A549 (cell line): Measurements from ENCODE around the gene FRZB. TPM values are rescaled to one million over a fixed set of nuclear protein-coding genes. Genes with fewer than 3 reads are reported as not detected.

ENCODE experiments used
- ATAC-seq, 2 experiments: fragments of 200-7000 bp in 1 of 2; fragments of >200 bp in 1 of 2; cut with Nextera tagmentation in 1 of 2; cut with Tn5 transposase in 1 of 2; 3 replicates each; pipeline versions ENCODE4 v1.8.0 to v1.9.1; 2018 to 2020; ENCODE audit warnings: mild to moderate bottlenecking in 1 of 2, moderate library complexity in 1 of 2
- CTCF ChIA-PET: fragments of 300-600 bp; sonication (Branson Sonifier 250); formaldehyde crosslinking; extraction: SDS; loops from one replicate; lab custom pipeline; 2021; ENCODE audit warnings: antibody characterized with exemption, inconsistent platforms; lab: Yijun Ruan, JAX
- POLR2A ChIA-PET: fragments of 350-600 bp; formaldehyde crosslinking; extraction: SDS; loops from one replicate; lab custom pipeline; 2021; ENCODE audit warnings: antibody characterized with exemption, inconsistent platforms; lab: Yijun Ruan, JAX
- DNase-seq, 2 experiments: peaks; one replicate each; pipeline versions ENCODE4 v3.0.0 to v3.0.0-alpha.2; 2011 to 2016; ENCODE audit warnings: low read depth in 1 of 2, low spot score in 1 of 2
- FAIRE-seq: peaks from 2 replicates; lab custom pipeline; 2011; peaks lifted over from hg19 to GRCh38; lab: Jason Lieb, UNC
- H3K27ac ChIP-seq, 2 experiments: fragments of >200 bp; sonication (Bioruptor Twin); formaldehyde crosslinking; 3 replicates each; pipeline ENCODE4 v1.5.1; 2016 to 2017
- H3K4me1 ChIP-seq: fragments of >200 bp; sonication (Bioruptor Twin); formaldehyde crosslinking; 3 replicates; pipeline ENCODE4 v1.6.1; 2016
- H3K4me2 ChIP-seq: fragments of >200 bp; sonication (Bioruptor Twin); formaldehyde crosslinking; 3 replicates; pipeline ENCODE4 v1.6.1; 2016
- H3K4me3 ChIP-seq: fragments of >200 bp; sonication (Bioruptor Twin); formaldehyde crosslinking; 3 replicates; pipeline ENCODE4 v1.5.1; 2016
- H3K9me3 ChIP-seq: fragments of >200 bp; sonication (Bioruptor Twin); formaldehyde crosslinking; 3 replicates; pipeline ENCODE4 v1.6.1; 2016
- BHLHE40 ChIP-seq: IDR thresholded peaks from 2 replicates; pipeline ENCODE4 v1.6.1; 2012; ENCODE audit warnings: low read depth, low read length, inconsistent platforms
- CBX8 ChIP-seq: fragments of 200-600 bp; sonication (generic); IDR thresholded peaks from 2 replicates; pipeline ENCODE4 v1.6.1; 2016
- CHD2 ChIP-seq: fragments of 150-350 bp; IDR thresholded peaks from 2 replicates; pipeline ENCODE4 v1.6.1; 2014; ENCODE audit warnings: low read length; ENCODE audit not compliant: partially characterized antibody
- EP300 ChIP-seq, 2 experiments: fragments of >200 bp; sonication (Bioruptor Twin); formaldehyde crosslinking; IDR thresholded peaks; 2 replicates in 1 of 2; 3 replicates in 1 of 2; pipeline ENCODE4 v1.6.1; 2016 to 2017
- HDAC2 ChIP-seq: fragments of 200-600 bp; sonication (generic); IDR thresholded peaks from 2 replicates; pipeline ENCODE4 v1.6.1; 2016
- KDM1A ChIP-seq: fragments of 200-600 bp; sonication (generic); IDR thresholded peaks from 2 replicates; pipeline ENCODE4 v1.6.1; 2016; ENCODE audit warnings: low read depth, mild to moderate bottlenecking
- KDM5A ChIP-seq: fragments of 200-600 bp; sonication (generic); IDR thresholded peaks from 2 replicates; pipeline ENCODE4 v1.6.1; 2016; ENCODE audit warnings: antibody characterized with exemption, mild to moderate bottlenecking
- MYC ChIP-seq: IDR thresholded peaks from 2 replicates; pipeline ENCODE4 v1.6.1; 2012; ENCODE audit warnings: mild to moderate bottlenecking, inconsistent platforms, low read length, improper control_type of control experiment, borderline replicate concordance
- NPAS2 ChIP-seq: fragments of 250-450 bp; sonication (Bioruptor Pico); IDR thresholded peaks from 2 replicates; pipeline ENCODE4 v1.8.0; 2022; ENCODE audit warnings: mild to moderate bottlenecking, moderate library complexity, borderline replicate concordance
- PHF8 ChIP-seq: fragments of 200-600 bp; sonication (generic); IDR thresholded peaks from 2 replicates; pipeline ENCODE4 v1.6.1; 2016; ENCODE audit warnings: low read depth, mild to moderate bottlenecking, antibody characterized with exemption, moderate library complexity, borderline replicate concordance
- POLR2A ChIP-seq: IDR thresholded peaks from 2 replicates; pipeline ENCODE4 v1.6.1; 2012; ENCODE audit warnings: mild to moderate bottlenecking, low read length
- RCOR1 ChIP-seq: fragments of 150-350 bp; IDR thresholded peaks from 2 replicates; pipeline ENCODE4 v1.6.1; 2014; ENCODE audit warnings: antibody characterized with exemption, low read length, low read depth
- SREBF2 ChIP-seq: fragments of 450-650 bp; IDR thresholded peaks from 2 replicates; pipeline ENCODE4 v1.6.1; 2014; ENCODE audit warnings: mild to moderate bottlenecking, moderate library complexity
- ZFP36 ChIP-seq: fragments of 450-650 bp; IDR thresholded peaks from 2 replicates; pipeline ENCODE4 v1.6.1; 2014; ENCODE audit warnings: borderline replicate concordance; ENCODE audit not compliant: partially characterized antibody
- WGBS: methylation state at CpG from one replicate; pipeline ENCODE4 v1.1.6; 2017; ENCODE audit errors: missing lambda C conversion rate; 5-methylcytosine and 5-hydroxymethylcytosine counted together
- polyA plus RNA-seq, 4 experiments: library from polyadenylated mRNA; depleted of rRNA in 3 of 4; stranded (reverse); fragments of >200 nt; fragmentation: RNase III in 1 of 4; extraction: RNeasy Plus Mini Kit Qiagen cat#74134 plus additional on column Dnase treatment in 1 of 4; gene quantifications; 2 replicates in 3 of 4; 3 replicates in 1 of 4; pipeline ENCODE4 v1.2.3, GENCODE V29; 2011 to 2017
- TF ChIP-seq, protein P1 (sequence below): fragments of 250-450 bp; sonication (Bioruptor Pico); IDR thresholded peaks from 2 replicates; pipeline ENCODE4 v1.5.0; 2020; ENCODE audit warnings: low read depth, mild to moderate bottlenecking, moderate library complexity
- TF ChIP-seq, protein P2 (sequence below): IDR thresholded peaks from 2 replicates; pipeline ENCODE4 v1.6.1; 2012; ENCODE audit warnings: low read depth, borderline replicate concordance
- TF ChIP-seq, protein P3 (sequence below): fragments of >200 bp; sonication (Bioruptor Twin); formaldehyde crosslinking; IDR thresholded peaks from 3 replicates; pipeline ENCODE4 v1.5.1; 2016
- TF ChIP-seq, protein P4 (sequence below): IDR thresholded peaks from 2 replicates; pipeline ENCODE4 v1.6.1; 2012
- TF ChIP-seq, protein P5 (sequence below): fragments of 200-600 bp; sonication (generic); IDR thresholded peaks from 2 replicates; pipeline ENCODE4 v1.6.1; 2016; ENCODE audit warnings: antibody characterized with exemption, mild to moderate bottlenecking, moderate library complexity

FRZB gene
- polyA plus RNA-seq, 2 of the 4 experiments (the other 2 are of a cell fraction), result 0.03 to 0.06 TPM

DNA sequence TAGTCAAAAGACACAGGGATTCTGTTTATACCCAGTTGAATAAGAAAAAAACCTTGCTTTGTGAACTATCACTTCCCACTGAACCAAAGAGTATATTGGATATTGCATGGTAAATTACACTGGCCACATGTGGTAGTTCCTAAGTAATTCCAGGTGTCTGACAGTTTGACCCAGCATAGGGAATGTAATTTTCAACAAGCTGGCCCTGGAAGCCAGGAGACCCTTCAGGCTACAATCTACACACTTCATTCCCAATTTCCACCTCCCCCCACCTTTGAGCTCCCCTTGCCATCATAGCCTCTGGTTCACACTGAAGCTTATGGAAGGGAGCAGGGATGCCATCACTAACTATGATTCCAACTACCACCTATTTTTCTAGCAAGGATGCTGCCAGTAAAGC is 2.8 kb downstream of the FRZB start:
- H3K27ac ChIP-seq, result no peak overlapping the region
- DNase-seq (no peak), ATAC-seq (no peak), FAIRE-seq (no peak)
- ChIA-PET CTCF (interaction anchor here (1.3 kb wide), 1 partner anchor 8 kb away, joined by 3 read pairs; no protein-coding TSS in a partner anchor), POLR2A (no interaction called here)
- H3K4me2 ChIP-seq, result no peak overlapping the region
- H3K4me1 ChIP-seq, result 0 out of 3 replicates have a peak, but pooled peaks cover 4% of the 10 kb centered on the region
- no peak overlapping the region for H3K4me3 ChIP-seq
- no peaks in the 10 kb centered on the region for H3K9me3 ChIP-seq
- TF ChIP-seq, protein P1, sequence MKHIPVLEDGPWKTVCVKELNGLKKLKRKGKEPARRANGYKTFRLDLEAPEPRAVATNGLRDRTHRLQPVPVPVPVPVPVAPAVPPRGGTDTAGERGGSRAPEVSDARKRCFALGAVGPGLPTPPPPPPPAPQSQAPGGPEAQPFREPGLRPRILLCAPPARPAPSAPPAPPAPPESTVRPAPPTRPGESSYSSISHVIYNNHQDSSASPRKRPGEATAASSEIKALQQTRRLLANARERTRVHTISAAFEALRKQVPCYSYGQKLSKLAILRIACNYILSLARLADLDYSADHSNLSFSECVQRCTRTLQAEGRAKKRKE (CRISPR knock-in tag), result no peak
- TF ChIP-seq KDM1A, result no peak
- TF ChIP-seq KDM5A, result no peak
- no peak for TF ChIP-seq CBX8

DNA sequence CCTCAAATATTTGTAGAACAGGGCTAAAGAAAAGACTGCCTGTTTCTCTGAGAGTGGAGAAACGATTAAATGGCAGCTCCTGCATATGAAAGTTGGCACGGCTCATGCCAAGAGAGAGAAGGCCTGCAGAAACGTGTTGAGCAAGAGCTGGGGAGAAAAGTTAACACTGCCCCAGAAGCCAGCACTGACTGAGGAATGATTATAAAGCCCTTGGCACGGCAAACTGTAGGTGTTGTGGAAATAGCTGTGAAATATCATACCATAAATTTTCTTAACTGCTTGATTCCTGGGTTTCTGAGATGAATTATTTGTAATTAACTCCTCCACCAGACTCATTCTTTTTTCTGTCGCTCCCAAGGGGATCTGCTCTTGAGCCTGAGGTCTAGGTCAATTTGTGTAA is 4.3 kb downstream of the FRZB start:
- FAIRE-seq (no peak), DNase-seq (no peak)
- no peak overlapping the region for H3K4me3 ChIP-seq
- POLR2A ChIA-PET, result no interaction called here
- H3K27ac ChIP-seq, result no peak overlapping the region
- H3K4me1 ChIP-seq, result no peaks in the 10 kb centered on the region
- H3K9me3 ChIP-seq, result peaks cover 3% of the 10 kb centered on the region; the same call in 1 of the 3 replicates
- 50% methylated on average over 5 of the region's 5 CpGs for WGBS
- TF ChIP-seq EP300 (IDR thresholded peaks at IDR 0.05), result no peak
- no peak for TF ChIP-seq PHF8
- no peak for TF ChIP-seq POLR2A
- TF ChIP-seq, protein P2, sequence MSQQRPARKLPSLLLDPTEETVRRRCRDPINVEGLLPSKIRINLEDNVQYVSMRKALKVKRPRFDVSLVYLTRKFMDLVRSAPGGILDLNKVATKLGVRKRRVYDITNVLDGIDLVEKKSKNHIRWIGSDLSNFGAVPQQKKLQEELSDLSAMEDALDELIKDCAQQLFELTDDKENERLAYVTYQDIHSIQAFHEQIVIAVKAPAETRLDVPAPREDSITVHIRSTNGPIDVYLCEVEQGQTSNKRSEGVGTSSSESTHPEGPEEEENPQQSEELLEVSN, result no peak
- TF ChIP-seq HDAC2, result no peak
- TF ChIP-seq ZFP36, result no peak
- TF ChIP-seq, protein P3, sequence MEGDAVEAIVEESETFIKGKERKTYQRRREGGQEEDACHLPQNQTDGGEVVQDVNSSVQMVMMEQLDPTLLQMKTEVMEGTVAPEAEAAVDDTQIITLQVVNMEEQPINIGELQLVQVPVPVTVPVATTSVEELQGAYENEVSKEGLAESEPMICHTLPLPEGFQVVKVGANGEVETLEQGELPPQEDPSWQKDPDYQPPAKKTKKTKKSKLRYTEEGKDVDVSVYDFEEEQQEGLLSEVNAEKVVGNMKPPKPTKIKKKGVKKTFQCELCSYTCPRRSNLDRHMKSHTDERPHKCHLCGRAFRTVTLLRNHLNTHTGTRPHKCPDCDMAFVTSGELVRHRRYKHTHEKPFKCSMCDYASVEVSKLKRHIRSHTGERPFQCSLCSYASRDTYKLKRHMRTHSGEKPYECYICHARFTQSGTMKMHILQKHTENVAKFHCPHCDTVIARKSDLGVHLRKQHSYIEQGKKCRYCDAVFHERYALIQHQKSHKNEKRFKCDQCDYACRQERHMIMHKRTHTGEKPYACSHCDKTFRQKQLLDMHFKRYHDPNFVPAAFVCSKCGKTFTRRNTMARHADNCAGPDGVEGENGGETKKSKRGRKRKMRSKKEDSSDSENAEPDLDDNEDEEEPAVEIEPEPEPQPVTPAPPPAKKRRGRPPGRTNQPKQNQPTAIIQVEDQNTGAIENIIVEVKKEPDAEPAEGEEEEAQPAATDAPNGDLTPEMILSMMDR, result no peak
- TF ChIP-seq CHD2, result no peak
- no peak for TF ChIP-seq MYC
- no peak for TF ChIP-seq RCOR1
- TF ChIP-seq, all 56 proteins: peak for 0
- no peak for ATAC-seq
- no peak overlapping the region for H3K4me2 ChIP-seq
- CTCF ChIA-PET, result interaction anchor here (0.7 kb wide), 1 partner anchor 44 kb away, joined by 6 read pairs; no protein-coding TSS in a partner anchor

DNA sequence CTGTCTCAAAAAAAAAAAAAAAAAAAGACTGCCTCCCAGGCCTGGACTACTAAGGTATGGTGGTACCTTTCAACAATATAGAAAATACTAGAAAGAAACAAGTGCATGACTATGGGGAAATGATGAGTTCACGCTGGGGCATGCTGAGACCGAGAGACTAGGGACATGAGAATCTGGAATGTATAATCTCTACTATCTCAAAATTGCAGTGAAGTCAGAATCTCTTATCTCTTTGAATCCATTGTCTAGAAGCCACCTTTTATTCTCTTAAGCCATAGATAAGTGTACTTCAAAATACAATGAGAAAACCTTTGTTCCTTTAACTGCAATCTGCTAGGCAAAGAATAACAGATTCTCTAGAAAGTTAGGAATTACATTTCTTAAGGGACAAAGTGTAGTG is 5.6 kb downstream of the FRZB start:
- H3K4me3 ChIP-seq, result no peak overlapping the region
- H3K27ac ChIP-seq, result no peak overlapping the region
- CTCF ChIA-PET, result no interaction called here
- FAIRE-seq, result no peak
- H3K4me2 ChIP-seq, result no peak overlapping the region
- TF ChIP-seq, protein P4, sequence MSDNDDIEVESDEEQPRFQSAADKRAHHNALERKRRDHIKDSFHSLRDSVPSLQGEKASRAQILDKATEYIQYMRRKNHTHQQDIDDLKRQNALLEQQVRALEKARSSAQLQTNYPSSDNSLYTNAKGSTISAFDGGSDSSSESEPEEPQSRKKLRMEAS, result no peak
- TF ChIP-seq NPAS2, result no peak
- TF ChIP-seq SREBF2, result no peak
- TF ChIP-seq, protein P5, sequence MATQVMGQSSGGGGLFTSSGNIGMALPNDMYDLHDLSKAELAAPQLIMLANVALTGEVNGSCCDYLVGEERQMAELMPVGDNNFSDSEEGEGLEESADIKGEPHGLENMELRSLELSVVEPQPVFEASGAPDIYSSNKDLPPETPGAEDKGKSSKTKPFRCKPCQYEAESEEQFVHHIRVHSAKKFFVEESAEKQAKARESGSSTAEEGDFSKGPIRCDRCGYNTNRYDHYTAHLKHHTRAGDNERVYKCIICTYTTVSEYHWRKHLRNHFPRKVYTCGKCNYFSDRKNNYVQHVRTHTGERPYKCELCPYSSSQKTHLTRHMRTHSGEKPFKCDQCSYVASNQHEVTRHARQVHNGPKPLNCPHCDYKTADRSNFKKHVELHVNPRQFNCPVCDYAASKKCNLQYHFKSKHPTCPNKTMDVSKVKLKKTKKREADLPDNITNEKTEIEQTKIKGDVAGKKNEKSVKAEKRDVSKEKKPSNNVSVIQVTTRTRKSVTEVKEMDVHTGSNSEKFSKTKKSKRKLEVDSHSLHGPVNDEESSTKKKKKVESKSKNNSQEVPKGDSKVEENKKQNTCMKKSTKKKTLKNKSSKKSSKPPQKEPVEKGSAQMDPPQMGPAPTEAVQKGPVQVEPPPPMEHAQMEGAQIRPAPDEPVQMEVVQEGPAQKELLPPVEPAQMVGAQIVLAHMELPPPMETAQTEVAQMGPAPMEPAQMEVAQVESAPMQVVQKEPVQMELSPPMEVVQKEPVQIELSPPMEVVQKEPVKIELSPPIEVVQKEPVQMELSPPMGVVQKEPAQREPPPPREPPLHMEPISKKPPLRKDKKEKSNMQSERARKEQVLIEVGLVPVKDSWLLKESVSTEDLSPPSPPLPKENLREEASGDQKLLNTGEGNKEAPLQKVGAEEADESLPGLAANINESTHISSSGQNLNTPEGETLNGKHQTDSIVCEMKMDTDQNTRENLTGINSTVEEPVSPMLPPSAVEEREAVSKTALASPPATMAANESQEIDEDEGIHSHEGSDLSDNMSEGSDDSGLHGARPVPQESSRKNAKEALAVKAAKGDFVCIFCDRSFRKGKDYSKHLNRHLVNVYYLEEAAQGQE, result no peak
- TF ChIP-seq BHLHE40, result no peak
- TF ChIP-seq, all 56 proteins: peak for 0
- DNase-seq (no peak), ATAC-seq (no peak)
- 64% methylated on average over 2 of the region's 2 CpGs for WGBS
- POLR2A ChIA-PET, result no interaction called here
- no peaks in the 10 kb centered on the region for H3K4me1 ChIP-seq
- H3K9me3 ChIP-seq, result peaks cover 3% of the 10 kb centered on the region; the same call in 1 of the 3 replicates
